Prostate gland (tissue), 2 donors: ENCODE data around the gene SRP54. TPM values are rescaled to one million over a fixed set of nuclear protein-coding genes. Genes with fewer than 3 reads are reported as not detected.
"Not testable (repeated sequence)": the region's sequence is repeated elsewhere in the genome, so short reads cannot be mapped to it uniquely, and the experiment has no call there.

ENCODE experiments used
- DNase-seq: peaks from one replicate; pipeline ENCODE4 v3.0.0-alpha.2; 2019; ENCODE audit warnings: low spot score
- H3K27ac ChIP-seq, 2 donors: fragments of 200-600 bp; sonication (generic); 2 replicates each; pipeline ENCODE4 v1.5.1; 2017 to 2019
- H3K27me3 ChIP-seq: fragments of 200-600 bp; sonication (generic); replicated peaks from 2 replicates; pipeline ENCODE4 v1.5.1; 2019; ENCODE audit not compliant: insufficient read depth
- H3K36me3 ChIP-seq, 2 donors: fragments of 200-600 bp; sonication (generic); 1 replicate in 1 of 2; 2 replicates in 1 of 2; pipeline versions ENCODE4 v1.5.1 to v1.8.1; 2017 to 2019
- H3K4me1 ChIP-seq: fragments of 200-600 bp; sonication (generic); replicated peaks from 2 replicates; pipeline ENCODE4 v1.5.1; 2019
- H3K4me3 ChIP-seq, 2 donors: fragments of 200-600 bp; sonication (generic); 2 replicates each; pipeline ENCODE4 v1.5.1; 2017 to 2019
- H3K9me3 ChIP-seq: fragments of 200-600 bp; sonication (generic); 2 replicates; pipeline ENCODE4 v1.5.1; 2017
- CTCF ChIP-seq, 4 experiments: fragments of 200-600 bp in 2 of 4; fragments of 450-650 bp in 2 of 4; sonication (generic) in 2 of 4; IDR thresholded peaks; 1 replicate in 3 of 4; 2 replicates in 1 of 4; pipeline ENCODE4 v1.5.1; 2016 to 2019; ENCODE audit warnings: antibody characterized with exemption in 4 of 4, mild to moderate bottlenecking in 2 of 4, moderate library complexity in 2 of 4
- POLR2A ChIP-seq: fragments of 450-650 bp; IDR thresholded peaks from one replicate; pipeline ENCODE4 v1.6.1; 2016; ENCODE audit warnings: antibody characterized with exemption, mild to moderate bottlenecking
- POLR2AphosphoS5 ChIP-seq: sonication (generic); formaldehyde crosslinking; IDR thresholded peaks from one replicate; pipeline ENCODE4 v1.6.1; 2017; ENCODE audit warnings: antibody characterized with exemption
- WGBS: methylation state at CpG from one replicate; pipeline ENCODE4 v1.1.5; 2018; 5-methylcytosine and 5-hydroxymethylcytosine counted together
- intact Hi-C: fragments of 100-400 bp; cut with DNase I; formaldehyde crosslinking; loops from one replicate; pipeline ENCODE4 v1.14.2; 2022
- total RNA-seq, 2 donors: library from RNA; depleted of rRNA; stranded (reverse); fragments of >200 nt; gene quantifications; one replicate each; pipeline ENCODE4 v1.1.0, GENCODE V29; 2016

Gene SRP54
- total RNA-seq, 2 donors from 2014 or later = 54.9 to 70.0 TPM

GRCh38 chr14:35047976-35048513, 65.3 kb downstream of the SRP54 start:
- no peak for DNase-seq
- H3K4me3 ChIP-seq = peak overlapping the region in 1 of 2 donors; percentile 74
- H3K27ac ChIP-seq = peak overlapping the region; percentile 98 to 100
- no peaks in the 10 kb centered on the region for H3K27me3 ChIP-seq
- intact Hi-C loops = loop anchor here (2.0 to 5.0 kb wide), 4 partner anchors 66 to 586 kb away; partner anchors contain the start of genes NFKBIA, PPP2R3C, PRORP and SPTSSA
- 75% methylated on average over 4 of the region's 4 CpGs for WGBS
- TF ChIP-seq POLR2AphosphoS5 (no peak), CTCF (IDR thresholded peaks at IDR 0.05) (no peak), POLR2A (no peak)
- H3K9me3 ChIP-seq = no peaks in the 10 kb centered on the region
- H3K4me1 ChIP-seq = no peaks in the 10 kb centered on the region
- H3K36me3 ChIP-seq = no peaks in the 10 kb centered on the region

DNA sequence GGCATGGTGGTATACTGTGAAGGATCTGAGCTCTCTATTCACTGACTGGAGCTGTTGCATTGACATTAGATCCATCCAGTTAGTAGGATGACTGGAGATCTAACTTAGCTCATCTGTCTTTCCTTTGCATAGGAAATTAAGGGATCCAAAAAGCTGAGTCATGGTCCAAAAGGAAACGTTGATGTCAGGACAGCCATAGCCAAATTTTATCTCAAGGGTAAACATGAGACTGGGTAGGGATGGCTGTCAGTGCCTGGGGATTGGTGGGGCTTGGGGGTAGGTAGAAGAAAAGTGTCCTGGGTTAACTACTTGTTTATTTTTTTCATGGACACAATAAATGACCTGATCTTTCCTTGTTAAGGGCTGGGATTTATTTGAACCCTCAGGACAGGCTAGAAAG, 67.9 kb downstream of the SRP54 start:
- no peaks in the 10 kb centered on the region for H3K4me1 ChIP-seq
- H3K4me3 ChIP-seq = no peak overlapping the region
- intact Hi-C loops = no loop called here
- DNase-seq = peak; percentile 21
- H3K9me3 ChIP-seq = no peaks in the 10 kb centered on the region
- no peaks in the 10 kb centered on the region for H3K27me3 ChIP-seq
- H3K36me3 ChIP-seq = no peaks in the 10 kb centered on the region
- peak overlapping the region; percentile 84 to 98 for H3K27ac ChIP-seq
- TF ChIP-seq POLR2A (no peak), CTCF (IDR thresholded peaks at IDR 0.05) (no peak), POLR2AphosphoS5 (peak; percentile 45)
- 0% methylated on average over 1 of the region's 1 CpG for WGBS

DNA sequence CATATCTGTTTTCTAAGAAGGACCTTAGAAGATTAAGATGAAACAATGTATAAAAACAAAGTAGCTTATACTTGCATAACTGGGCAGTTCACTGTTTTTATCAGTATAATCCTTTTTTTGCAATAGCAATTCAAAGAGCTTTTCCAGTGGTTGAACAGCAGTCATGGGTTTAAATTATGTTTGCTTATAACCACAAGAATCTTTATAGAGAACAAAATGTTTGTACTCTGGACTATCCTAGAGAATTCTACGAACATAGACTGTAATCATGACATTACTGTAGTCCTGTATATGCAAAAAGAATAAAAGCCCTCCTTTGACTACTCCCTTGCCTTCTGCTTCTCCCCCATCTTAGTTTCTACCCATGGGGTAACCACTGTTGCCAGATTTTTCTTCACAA, 69.0 kb downstream of the SRP54 start:
- TF ChIP-seq POLR2AphosphoS5 = peak; percentile 94
- no peak for TF ChIP-seq CTCF (IDR thresholded peaks at IDR 0.05)
- no peak for TF ChIP-seq POLR2A
- no peak for DNase-seq
- no peaks in the 10 kb centered on the region for H3K27me3 ChIP-seq
- 8% methylated on average over 1 of the region's 1 CpG for WGBS
- H3K4me1 ChIP-seq = no peaks in the 10 kb centered on the region
- H3K36me3 ChIP-seq = no peaks in the 10 kb centered on the region
- peak overlapping the region; percentile 84 to 98 for H3K27ac ChIP-seq
- H3K4me3 ChIP-seq = no peak overlapping the region
- intact Hi-C loops = no loop called here
- no peaks in the 10 kb centered on the region for H3K9me3 ChIP-seq

DNA sequence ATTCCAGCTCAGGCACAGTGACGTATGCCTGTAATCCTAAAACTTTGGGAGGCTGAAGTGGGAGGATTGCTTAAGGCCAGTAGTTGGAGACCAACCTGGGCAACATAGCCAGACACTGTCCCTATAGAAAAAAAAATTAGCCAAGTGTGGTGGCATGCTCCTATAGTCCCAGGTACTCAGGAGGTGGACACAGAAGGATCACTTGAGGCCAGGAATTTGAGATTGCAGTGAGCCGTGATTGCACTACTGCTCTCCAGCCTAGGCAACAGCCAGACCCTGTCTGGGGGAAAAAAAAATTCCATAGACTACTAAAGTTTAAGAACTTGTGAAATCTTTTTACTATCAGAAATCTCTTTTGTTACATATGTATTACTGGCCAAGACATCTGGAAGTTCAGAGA, 69.8 kb downstream of the SRP54 start:
- TF ChIP-seq POLR2A = no peak
- no peak for TF ChIP-seq POLR2AphosphoS5
- no peak for TF ChIP-seq CTCF (IDR thresholded peaks at IDR 0.05)
- Histone ChIP-seq H3K9me3 (no peaks in the 10 kb centered on the region), H3K4me1 (no peaks in the 10 kb centered on the region), H3K36me3 (no peaks in the 10 kb centered on the region), H3K4me3 (no peak overlapping the region), H3K27ac (peak overlapping the region; percentile 84 to 98), H3K27me3 (no peaks in the 10 kb centered on the region)
- DNase-seq = no peak
- intact Hi-C loops = no loop called here
- 92% methylated on average over 2 of the region's 2 CpGs for WGBS

DNA sequence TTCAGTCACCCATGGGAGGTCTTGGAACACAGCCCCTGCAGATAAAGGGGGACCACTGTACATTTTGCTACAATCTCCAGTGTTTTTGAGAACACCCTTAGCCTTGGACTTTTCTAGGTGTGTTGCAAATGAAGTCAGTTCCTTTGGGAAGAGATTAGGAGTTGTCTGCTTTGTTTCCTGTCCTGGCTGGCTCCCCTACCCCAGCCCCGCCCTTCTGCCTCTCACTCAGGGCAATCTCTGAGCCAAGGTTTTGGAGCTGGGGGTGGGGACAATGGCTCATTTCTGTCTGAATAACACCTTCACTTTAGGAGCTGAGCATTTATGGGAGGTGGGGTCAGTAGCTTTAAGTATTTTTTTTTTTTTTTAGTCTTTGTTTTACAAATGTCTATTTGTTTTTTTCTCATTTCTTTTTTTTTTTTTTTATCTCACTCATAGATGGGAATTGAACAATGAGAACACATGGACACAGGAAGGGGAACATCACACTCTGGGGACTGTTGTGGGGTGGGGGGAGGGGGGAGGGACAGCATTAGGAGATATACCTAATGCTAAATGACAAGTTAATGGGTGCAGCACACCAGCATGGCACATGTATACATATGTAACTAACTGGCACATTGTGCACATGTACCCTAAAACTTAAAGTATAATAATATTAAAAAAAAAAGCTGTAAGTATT, 78.5 kb downstream of the SRP54 start:
- DNase-seq, H3K4me3 ChIP-seq, intact Hi-C loops, H3K9me3 ChIP-seq, H3K27me3 ChIP-seq, H3K36me3 ChIP-seq, H3K4me1 ChIP-seq: not testable (repeated sequence)
- peak overlapping the region in 1 of 2 donors; percentile 21 for H3K27ac ChIP-seq
- 85% methylated on average over 1 of the region's 1 CpG for WGBS

DNA sequence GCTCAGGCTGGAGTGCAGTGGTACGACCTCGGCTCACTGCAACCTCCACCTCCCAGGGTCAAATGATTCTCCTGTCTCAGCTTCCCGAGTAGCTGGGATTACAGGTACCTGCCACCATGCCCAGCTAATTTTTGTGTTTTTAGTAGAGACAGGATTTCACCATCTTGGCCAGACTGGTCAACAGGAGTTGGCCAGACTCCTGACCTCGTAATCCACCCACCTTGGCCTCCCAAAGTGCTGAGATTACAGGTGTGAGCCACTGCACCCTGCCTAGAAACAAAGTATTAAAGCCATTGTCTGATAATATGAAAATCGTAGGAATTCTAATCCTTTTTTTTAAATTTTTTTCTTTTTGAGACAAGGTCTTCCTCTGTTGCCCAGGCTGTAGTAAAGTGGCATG, 82.9 kb downstream of the SRP54 start:
- H3K4me3 ChIP-seq, intact Hi-C loops, H3K9me3 ChIP-seq, H3K36me3 ChIP-seq, H3K27ac ChIP-seq, H3K4me1 ChIP-seq, H3K27me3 ChIP-seq, DNase-seq: not testable (repeated sequence)
- 84% methylated on average over 5 of the region's 5 CpGs for WGBS
